H7 (cell line): ENCODE data around the gene AMBRA1. TPM values are rescaled to one million over a fixed set of nuclear protein-coding genes. Genes with fewer than 3 reads are reported as not detected.
"Not testable (repeated sequence)": the region's sequence is repeated elsewhere in the genome, so short reads cannot be mapped to it uniquely, and the experiment has no call there.

Source experiments
- DNase-seq: peaks from one replicate; pipeline ENCODE4 v3.0.0; 2012
- H3K27me3 ChIP-seq: 2 replicates; pipeline ENCODE4 v1.6.0; 2011; ENCODE audit warnings: mild to moderate bottlenecking, low read length; ENCODE audit not compliant: control insufficient read depth, insufficient read depth
- H3K36me3 ChIP-seq: replicated peaks from 2 replicates; pipeline ENCODE4 v1.5.1; 2011; ENCODE audit warnings: low read length; ENCODE audit not compliant: control insufficient read depth, insufficient read depth
- H3K4me3 ChIP-seq: 2 replicates; pipeline ENCODE4 v1.5.1; 2011; ENCODE audit warnings: low read depth, mild to moderate bottlenecking, control low read depth, low read length, moderate library complexity; ENCODE audit not compliant: insufficient read depth
- total RNA-seq: library from RNA; depleted of rRNA; stranded (reverse); fragments of >200 nt; shearing (Covaris generic); gene quantifications from 2 replicates; pipeline ENCODE4 v1.2.3, GENCODE V29; 2014

The AMBRA1 gene
- total RNA-seq, 1 experiment from 2014 or later, result 42.5 TPM

GRCh38 chr11:46379482-46380293 is 214.1 kb downstream of the AMBRA1 start:
- not testable (repeated sequence) for H3K27me3 ChIP-seq
- H3K36me3 ChIP-seq, result peaks cover 16% of the 10 kb centered on the region
- peak overlapping the region; percentile 73 for H3K4me3 ChIP-seq
- DNase-seq, result peak; percentile 93

DNA sequence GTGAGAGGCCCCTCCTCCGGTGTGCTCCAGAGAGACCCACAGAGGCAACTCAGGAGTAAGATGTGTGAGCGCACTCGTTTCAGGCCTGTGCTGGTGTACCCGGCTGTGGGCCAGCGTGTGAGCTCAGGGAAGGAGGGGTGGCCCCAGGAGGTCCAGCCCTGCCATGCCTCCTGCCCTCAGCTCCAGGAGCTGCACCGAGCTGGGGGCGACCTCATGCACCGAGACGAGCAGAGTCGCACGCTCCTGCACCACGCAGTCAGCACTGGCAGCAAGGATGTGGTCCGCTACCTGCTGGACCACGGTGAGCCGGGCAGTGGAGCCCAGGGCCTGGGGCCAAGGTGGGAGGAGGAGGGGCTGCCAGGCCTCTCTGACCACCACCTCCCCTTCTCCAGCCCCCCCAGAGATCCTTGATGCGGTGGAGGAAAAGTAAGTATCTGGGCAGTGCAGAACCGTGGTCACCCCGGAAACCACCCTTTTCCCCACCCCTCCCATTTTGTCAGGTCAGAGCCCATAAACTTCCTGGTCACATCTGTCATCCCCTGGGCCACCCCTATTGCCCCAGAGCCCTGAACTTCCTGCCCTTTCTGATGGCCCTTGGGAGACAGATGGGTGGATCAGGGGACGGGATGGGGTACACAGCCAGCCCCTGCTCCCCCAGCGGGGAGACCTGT is 214.9 kb downstream of the AMBRA1 start:
- peaks cover 16% of the 10 kb centered on the region for H3K36me3 ChIP-seq
- H3K4me3 ChIP-seq, result no peak overlapping the region

DNA sequence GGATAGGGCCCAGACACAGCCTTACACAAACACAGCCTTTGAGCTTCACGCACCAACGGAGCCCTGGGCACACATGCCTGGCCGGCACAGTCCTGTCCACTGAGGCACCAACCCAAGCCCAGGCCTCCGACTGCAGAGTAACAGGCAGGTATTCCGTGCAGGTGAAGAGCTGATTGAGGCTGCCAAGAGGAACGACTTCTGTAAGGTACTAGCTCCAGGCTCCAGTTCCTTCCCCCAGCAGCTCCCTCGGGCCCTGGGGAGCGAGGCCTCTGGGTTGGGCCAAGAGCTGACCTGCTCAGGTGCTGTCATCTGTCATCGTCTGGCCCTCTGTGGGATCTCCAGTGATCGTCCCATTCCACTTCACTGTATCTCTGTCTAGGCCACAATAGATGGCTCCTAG is 215.5 kb downstream of the AMBRA1 start:
- no peak for DNase-seq
- Histone ChIP-seq H3K36me3 (peaks cover 17% of the 10 kb centered on the region), H3K4me3 (no peak overlapping the region), H3K27me3 (no peaks in the 10 kb centered on the region)

More for the DNA sequence above, 214.9 kb downstream of the AMBRA1 start:
- DNase-seq, result peak; percentile 66
- no peaks in the 10 kb centered on the region for H3K27me3 ChIP-seq

DNA sequence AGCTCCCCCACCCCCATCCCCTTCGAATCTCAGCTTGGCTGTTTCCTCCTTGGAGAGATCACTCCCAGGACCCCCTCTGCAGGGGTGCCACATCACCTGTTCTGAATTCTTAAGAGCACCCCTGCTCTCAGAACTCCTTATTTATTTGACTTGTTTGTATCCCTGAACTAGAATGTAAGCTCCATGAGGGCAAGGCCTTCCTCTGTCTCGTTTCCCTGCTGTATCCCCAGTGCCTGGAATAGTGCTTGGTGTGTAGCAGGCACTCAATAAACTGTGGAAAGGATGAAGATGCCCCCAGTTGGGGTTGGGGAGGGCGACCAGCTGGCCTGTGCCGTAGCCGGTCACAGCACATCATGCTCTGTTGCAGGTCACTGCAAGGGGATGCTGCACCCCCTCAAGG is 216.0 kb downstream of the AMBRA1 start:
- no peak for DNase-seq
- Histone ChIP-seq H3K27me3 (no peaks in the 10 kb centered on the region), H3K4me3 (no peak overlapping the region), H3K36me3 (peaks cover 16% of the 10 kb centered on the region)

DNA sequence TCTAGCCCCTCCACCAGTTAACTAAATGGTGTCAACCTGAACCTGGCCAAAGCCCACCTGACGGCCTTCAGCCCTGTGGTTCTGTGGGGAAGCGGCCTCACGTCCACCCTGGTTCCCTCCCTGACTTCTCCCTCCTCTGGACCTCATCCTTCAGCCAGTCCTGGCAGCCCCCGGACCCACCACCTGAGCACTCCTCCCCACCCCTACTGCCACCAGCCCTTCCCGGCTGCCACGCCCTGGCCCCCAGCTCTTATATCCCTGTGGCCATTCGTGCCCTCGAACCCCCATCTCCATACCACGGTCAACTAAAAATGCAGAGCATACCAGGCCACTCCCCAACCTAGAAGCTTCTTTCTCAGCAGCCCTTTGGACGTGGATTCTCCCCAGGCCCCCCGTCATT is 216.5 kb downstream of the AMBRA1 start:
- no peak for DNase-seq
- Histone ChIP-seq H3K4me3 (no peak overlapping the region), H3K27me3 (no peaks in the 10 kb centered on the region), H3K36me3 (peaks cover 17% of the 10 kb centered on the region)

- Histone ChIP-seq H3K27me3 (no peaks in the 10 kb centered on the region), H3K36me3 (peaks cover 19% of the 10 kb centered on the region)
Measured at GRCh38 chr11:46376258-46377050, 217.4 kb downstream of the AMBRA1 start.

GRCh38 chr11:46375392-46376101 is 218.3 kb downstream of the AMBRA1 start:
- peaks cover 22% of the 10 kb centered on the region for H3K36me3 ChIP-seq
- no peak for DNase-seq
- no peak overlapping the region for H3K4me3 ChIP-seq
- H3K27me3 ChIP-seq, result no peaks in the 10 kb centered on the region

More at GRCh38 chr11:46376258-46377050, 217.4 kb downstream of the AMBRA1 start:
- DNase-seq, result no peak
- H3K4me3 ChIP-seq, result no peak overlapping the region

- DNase-seq, result no peak
- H3K27me3 ChIP-seq, result no peaks in the 10 kb centered on the region
- no peak overlapping the region for H3K4me3 ChIP-seq
- H3K36me3 ChIP-seq, result peaks cover 26% of the 10 kb centered on the region
Measured at GRCh38 chr11:46374815-46375214, 219.0 kb downstream of the AMBRA1 start.

DNA sequence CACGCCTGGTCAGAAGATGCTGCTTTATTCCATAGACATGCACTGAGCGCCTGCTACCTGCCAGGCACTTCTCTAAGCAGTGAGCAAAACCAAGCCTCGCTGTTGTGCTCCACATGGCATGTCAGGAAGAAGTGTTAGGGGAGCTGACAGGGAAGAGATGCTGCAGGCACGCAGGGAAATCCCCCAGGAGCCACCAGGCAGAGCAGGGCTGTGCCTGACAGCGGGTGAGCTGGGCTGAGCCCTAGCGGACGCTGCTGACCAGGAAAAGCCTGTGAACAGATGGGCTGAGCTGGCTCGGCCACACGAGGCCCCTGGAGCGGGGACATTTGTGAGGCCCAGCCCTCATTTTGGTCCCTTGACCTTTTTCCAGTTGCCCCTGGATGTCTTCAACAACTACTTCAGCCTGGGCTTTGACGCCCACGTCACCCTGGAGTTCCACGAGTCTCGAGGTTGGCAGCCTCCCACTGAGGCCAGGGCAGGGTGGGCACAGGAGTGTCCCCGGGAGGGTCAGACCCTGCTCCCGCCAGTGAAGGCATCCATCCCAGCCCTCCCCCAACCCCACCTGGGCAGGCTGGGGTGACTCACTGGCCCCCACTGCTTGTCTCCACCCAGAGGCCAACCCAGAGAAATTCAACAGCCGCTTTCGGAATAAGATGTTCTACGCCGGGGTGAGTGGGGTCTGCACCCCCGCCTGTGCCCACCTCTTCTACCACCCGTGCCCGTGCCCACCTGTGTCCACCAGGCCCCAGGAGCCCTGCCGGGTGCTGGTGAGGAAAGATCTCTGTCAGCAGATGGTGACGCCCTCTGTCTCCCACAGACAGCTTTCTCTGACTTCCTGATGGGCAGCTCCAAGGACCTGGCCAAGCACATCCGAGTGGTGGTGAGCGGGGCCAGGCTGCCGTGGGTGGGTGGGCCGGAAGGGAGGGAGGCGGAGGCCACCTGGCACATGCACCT is 219.8 kb downstream of the AMBRA1 start:
- Histone ChIP-seq H3K4me3 (no peak overlapping the region), H3K36me3 (peaks cover 26% of the 10 kb centered on the region), H3K27me3 (no peaks in the 10 kb centered on the region)
- DNase-seq, result no peak

DNA sequence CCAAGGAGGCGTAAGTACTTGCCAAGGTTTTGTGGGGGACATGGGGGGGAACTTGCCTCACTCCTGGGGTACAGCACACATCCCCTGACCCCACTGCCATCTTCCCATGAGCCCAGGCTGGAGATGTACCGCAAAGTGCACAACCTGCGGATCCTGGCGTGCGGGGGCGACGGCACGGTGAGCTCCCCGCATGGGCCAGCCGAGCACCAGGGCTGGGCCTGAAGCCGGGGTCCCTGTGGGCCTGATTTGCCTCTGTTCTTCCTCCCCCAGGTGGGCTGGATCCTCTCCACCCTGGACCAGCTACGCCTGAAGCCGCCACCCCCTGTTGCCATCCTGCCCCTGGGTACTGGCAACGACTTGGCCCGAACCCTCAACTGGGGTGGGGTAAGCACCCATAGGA is 221.3 kb downstream of the AMBRA1 start:
- not testable (repeated sequence) for DNase-seq, H3K4me3 ChIP-seq, H3K27me3 ChIP-seq
- peaks cover 33% of the 10 kb centered on the region for H3K36me3 ChIP-seq

GRCh38 chr11:46372086-46372485 is 221.7 kb downstream of the AMBRA1 start:
- Histone ChIP-seq H3K36me3 (peaks cover 33% of the 10 kb centered on the region), H3K4me3 (no peak overlapping the region), H3K27me3 (no peaks in the 10 kb centered on the region)
- DNase-seq, result no peak

- not testable (repeated sequence) for H3K27me3 ChIP-seq, DNase-seq, H3K4me3 ChIP-seq
- H3K36me3 ChIP-seq, result peaks cover 29% of the 10 kb centered on the region
Measured at GRCh38 chr11:46371262-46371661, 222.6 kb downstream of the AMBRA1 start.

- H3K36me3 ChIP-seq, result peaks cover 26% of the 10 kb centered on the region
- DNase-seq, result no peak
- H3K4me3 ChIP-seq, result no peak overlapping the region
- H3K27me3 ChIP-seq, result no peaks in the 10 kb centered on the region
Measured at GRCh38 chr11:46370253-46370652, 223.6 kb downstream of the AMBRA1 start.
